Stimulated activated naive CD8-positive, alpha-beta T cell treated with anti-CD3 and anti-CD28 coated beads, Interleukin-15, Interleukin-2, amounts not matched to agents 100 ng/mL and 50 ng/mL, for 24 hours (primary cell): ENCODE results near the gene CMIP.
A peak's percentile ranks its signal among the peaks of the same experiment; 100 is the strongest.

Source experiments
- H3K27ac Mint-ChIP-seq: one replicate; pipeline ENCODE4 v1.8.0; 2021; ENCODE audit warnings: mild to moderate bottlenecking, mixed read lengths
- H3K27me3 Mint-ChIP-seq: one replicate; pipeline ENCODE4 v1.8.0; 2021; ENCODE audit warnings: mixed read lengths
- H3K36me3 Mint-ChIP-seq: one replicate; pipeline ENCODE4 v1.8.0; 2021; ENCODE audit warnings: low read depth, mixed read lengths
- H3K4me1 Mint-ChIP-seq: one replicate; pipeline ENCODE4 v1.8.0; 2021; ENCODE audit warnings: low read depth, mixed read lengths
- H3K4me3 Mint-ChIP-seq: one replicate; pipeline ENCODE4 v1.8.0; 2021; ENCODE audit warnings: mild to moderate bottlenecking, mixed read lengths
- H3K9me3 Mint-ChIP-seq: one replicate; pipeline ENCODE4 v1.8.0; 2021; ENCODE audit warnings: mixed read lengths

Gene CMIP

GRCh38 chr16:81589975-81590650 is 145.5 kb downstream of the CMIP start:
- Mint-ChIP-seq H3K27ac (no peak overlapping the region), H3K4me1 (peaks cover 3% of the 10 kb centered on the region), H3K27me3 (no peaks in the 10 kb centered on the region), H3K36me3 (no peaks in the 10 kb centered on the region), H3K9me3 (no peaks in the 10 kb centered on the region), H3K4me3 (no peak overlapping the region)

- H3K36me3 Mint-ChIP-seq, result no peaks in the 10 kb centered on the region
- H3K4me1 Mint-ChIP-seq, result peaks cover 11% of the 10 kb centered on the region
- no peak overlapping the region for H3K4me3 Mint-ChIP-seq
- no peak overlapping the region for H3K27ac Mint-ChIP-seq
- H3K9me3 Mint-ChIP-seq, result no peaks in the 10 kb centered on the region
- no peaks in the 10 kb centered on the region for H3K27me3 Mint-ChIP-seq
Measured at GRCh38 chr16:81590714-81591544, 146.3 kb downstream of the CMIP start.

- H3K4me1 Mint-ChIP-seq, result peaks cover 15% of the 10 kb centered on the region
- no peak overlapping the region for H3K27ac Mint-ChIP-seq
- no peaks in the 10 kb centered on the region for H3K9me3 Mint-ChIP-seq
- H3K4me3 Mint-ChIP-seq, result no peak overlapping the region
- H3K27me3 Mint-ChIP-seq, result no peaks in the 10 kb centered on the region
- H3K36me3 Mint-ChIP-seq, result no peaks in the 10 kb centered on the region
Measured at GRCh38 chr16:81591545-81591870, 146.9 kb downstream of the CMIP start.

- H3K4me1 Mint-ChIP-seq, result peaks cover 21% of the 10 kb centered on the region
- H3K27me3 Mint-ChIP-seq, result no peaks in the 10 kb centered on the region
- no peaks in the 10 kb centered on the region for H3K36me3 Mint-ChIP-seq
- no peaks in the 10 kb centered on the region for H3K9me3 Mint-ChIP-seq
- no peak overlapping the region for H3K27ac Mint-ChIP-seq
- H3K4me3 Mint-ChIP-seq, result no peak overlapping the region
Measured at GRCh38 chr16:81592353-81592866, 147.8 kb downstream of the CMIP start.

GRCh38 chr16:81593481-81593880 is 148.9 kb downstream of the CMIP start:
- Mint-ChIP-seq H3K36me3 (no peaks in the 10 kb centered on the region), H3K27ac (no peak overlapping the region), H3K4me3 (no peak overlapping the region), H3K9me3 (no peaks in the 10 kb centered on the region), H3K27me3 (no peaks in the 10 kb centered on the region), H3K4me1 (peaks cover 21% of the 10 kb centered on the region)

DNA sequence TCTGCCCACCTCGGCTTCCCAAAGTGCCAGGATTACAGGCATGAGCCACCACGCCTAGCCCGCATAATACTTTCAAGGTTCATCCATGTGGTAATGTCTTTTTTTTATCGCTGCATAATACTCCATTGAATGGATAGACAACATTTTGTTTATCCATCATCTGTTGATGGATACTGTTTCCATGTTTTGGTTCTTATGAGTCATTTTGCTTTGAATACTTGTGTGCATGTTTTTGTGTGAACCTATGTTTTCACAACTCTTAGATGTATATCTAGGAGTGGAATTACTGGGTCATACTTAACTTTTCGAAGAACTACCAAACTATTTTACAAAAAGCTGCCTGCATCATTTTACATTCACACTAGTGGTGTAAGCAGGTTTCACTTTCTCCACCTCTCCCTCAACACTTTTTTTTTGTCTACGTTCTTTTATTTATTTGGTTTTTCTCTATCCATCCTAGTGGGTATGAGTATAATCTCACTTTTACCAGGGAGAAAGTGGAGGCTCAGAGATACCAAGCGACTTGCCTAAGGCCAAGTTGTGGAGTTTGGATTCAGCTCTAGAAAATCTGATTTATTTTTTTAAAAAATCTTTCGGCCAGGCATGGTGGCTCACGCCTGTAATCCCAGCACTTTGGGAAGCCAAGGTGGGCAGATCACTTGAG is 151.2 kb downstream of the CMIP start:
- Mint-ChIP-seq H3K4me1 (peaks cover 31% of the 10 kb centered on the region), H3K4me3 (no peak overlapping the region), H3K36me3 (no peaks in the 10 kb centered on the region), H3K27ac (no peak overlapping the region), H3K9me3 (no peaks in the 10 kb centered on the region), H3K27me3 (no peaks in the 10 kb centered on the region)

- Mint-ChIP-seq H3K27me3 (no peaks in the 10 kb centered on the region), H3K36me3 (no peaks in the 10 kb centered on the region), H3K27ac (peak overlapping the region; percentile 31), H3K9me3 (no peaks in the 10 kb centered on the region), H3K4me1 (peaks cover 31% of the 10 kb centered on the region), H3K4me3 (no peak overlapping the region)
Measured at GRCh38 chr16:81597079-81597658, 152.6 kb downstream of the CMIP start.

DNA sequence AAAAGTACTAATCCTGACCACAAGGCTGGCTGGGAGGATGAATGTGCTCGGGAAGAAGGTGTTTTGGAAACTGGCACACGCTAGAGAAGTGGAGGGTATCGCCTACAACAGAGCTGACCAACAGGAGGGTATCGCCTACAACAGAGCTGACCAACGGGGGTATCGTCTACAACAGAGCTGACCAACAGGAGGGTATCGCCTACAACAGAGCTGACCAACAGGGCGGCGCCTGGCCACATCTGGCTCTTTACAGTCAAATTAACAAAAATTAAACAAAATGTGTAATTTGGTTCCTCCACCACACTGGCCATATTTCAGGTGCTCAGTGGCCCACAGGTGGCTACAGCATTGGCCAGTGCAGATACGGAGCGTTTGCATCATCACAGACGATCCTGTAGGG is 153.5 kb downstream of the CMIP start:
- Mint-ChIP-seq H3K27me3 (no peaks in the 10 kb centered on the region), H3K4me3 (no peak overlapping the region), H3K36me3 (no peaks in the 10 kb centered on the region), H3K27ac (no peak overlapping the region), H3K9me3 (no peaks in the 10 kb centered on the region), H3K4me1 (peaks cover 31% of the 10 kb centered on the region)

DNA sequence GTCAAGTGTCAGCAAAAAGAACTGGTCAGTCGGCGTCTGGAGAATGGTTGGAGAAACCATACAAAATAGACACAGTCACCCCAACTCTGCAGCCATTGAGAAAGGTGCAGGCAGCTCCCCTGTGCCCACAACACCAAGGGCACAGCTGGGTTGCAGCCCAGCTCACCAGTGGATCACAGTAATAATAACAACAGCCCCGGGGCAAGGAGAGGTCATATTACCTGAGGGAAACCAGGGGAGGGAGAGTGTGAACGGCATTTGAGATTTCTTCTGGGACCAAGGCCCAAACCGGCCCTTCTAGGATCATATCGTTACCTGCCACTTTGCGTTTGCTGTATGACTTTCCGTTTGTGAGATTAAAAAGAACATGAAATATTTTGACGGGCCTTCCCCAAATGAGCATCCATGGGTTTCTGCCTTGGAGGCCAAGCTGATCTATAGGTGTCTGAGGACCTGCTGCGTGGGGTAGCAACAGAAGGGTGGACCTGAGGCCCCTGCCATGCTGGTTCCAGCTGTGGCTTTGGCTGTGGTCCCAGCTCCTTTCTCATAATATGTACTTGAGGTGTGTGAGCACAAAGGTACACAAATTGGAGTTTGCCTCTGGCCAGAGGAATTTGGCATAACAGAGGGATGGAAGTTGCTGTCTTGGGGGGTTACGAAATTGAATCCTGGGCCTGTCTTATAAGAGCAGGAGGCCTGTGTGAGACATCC is 154.6 kb downstream of the CMIP start:
- H3K27ac Mint-ChIP-seq, result no peak overlapping the region
- no peaks in the 10 kb centered on the region for H3K36me3 Mint-ChIP-seq

GRCh38 chr16:81600275-81600674 is 155.7 kb downstream of the CMIP start:
- Mint-ChIP-seq H3K27ac (no peak overlapping the region), H3K4me1 (peaks cover 26% of the 10 kb centered on the region), H3K27me3 (no peaks in the 10 kb centered on the region), H3K36me3 (no peaks in the 10 kb centered on the region), H3K9me3 (no peaks in the 10 kb centered on the region), H3K4me3 (no peak overlapping the region)

More for the DNA sequence above, 154.6 kb downstream of the CMIP start:
- Mint-ChIP-seq H3K4me1 (peaks cover 31% of the 10 kb centered on the region), H3K9me3 (no peaks in the 10 kb centered on the region), H3K27me3 (no peaks in the 10 kb centered on the region), H3K4me3 (no peak overlapping the region)

DNA sequence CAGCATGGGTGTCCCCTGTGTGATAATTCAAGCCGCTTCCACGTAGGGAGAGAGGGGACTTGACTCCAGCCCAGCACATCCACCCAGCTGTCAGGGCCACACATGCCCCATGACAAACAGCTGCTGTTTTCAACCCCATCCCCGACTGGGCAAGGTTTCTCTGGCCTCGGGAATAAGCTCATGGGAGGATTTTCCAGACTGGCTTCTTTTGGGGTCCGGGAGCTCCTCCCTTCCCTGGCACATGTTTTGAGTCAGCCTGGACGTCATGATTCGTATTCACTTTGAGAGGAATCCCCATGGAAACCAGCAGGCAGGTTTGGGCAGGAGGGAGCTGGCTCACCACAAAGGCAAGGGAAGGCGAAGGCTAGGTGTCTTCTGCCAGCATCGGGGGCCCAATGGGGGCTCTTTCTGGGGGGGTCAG is 156.4 kb downstream of the CMIP start:
- Mint-ChIP-seq H3K36me3 (no peaks in the 10 kb centered on the region), H3K27me3 (no peaks in the 10 kb centered on the region), H3K9me3 (no peaks in the 10 kb centered on the region), H3K4me1 (peaks cover 19% of the 10 kb centered on the region), H3K4me3 (no peak overlapping the region), H3K27ac (no peak overlapping the region)

GRCh38 chr16:81601601-81602255 is 157.1 kb downstream of the CMIP start:
- Mint-ChIP-seq H3K9me3 (no peaks in the 10 kb centered on the region), H3K4me3 (no peak overlapping the region), H3K27me3 (no peaks in the 10 kb centered on the region), H3K4me1 (peaks cover 14% of the 10 kb centered on the region), H3K27ac (no peak overlapping the region), H3K36me3 (no peaks in the 10 kb centered on the region)

GRCh38 chr16:81602256-81602776 is 157.7 kb downstream of the CMIP start:
- H3K4me1 Mint-ChIP-seq, result peaks cover 10% of the 10 kb centered on the region

DNA sequence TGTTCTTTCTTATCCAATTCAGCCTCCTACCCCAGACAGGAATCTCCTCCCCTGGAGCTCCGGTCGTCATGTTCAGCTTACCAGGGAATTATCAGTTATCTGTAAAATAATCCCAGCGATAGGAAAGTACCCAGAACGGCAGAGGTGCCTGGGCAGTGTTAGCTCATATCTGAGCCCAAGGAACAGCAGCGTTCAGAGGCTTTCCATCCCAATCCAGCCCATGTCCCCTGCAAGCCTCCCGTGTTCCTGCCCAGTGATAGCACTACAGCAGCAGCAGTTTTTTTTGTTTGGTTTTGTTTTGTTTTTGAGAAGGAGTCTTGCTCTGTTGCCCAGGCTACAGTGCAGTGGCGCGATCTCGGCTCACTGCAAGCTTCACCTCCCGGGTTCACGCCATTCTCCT is 158.2 kb downstream of the CMIP start:
- Mint-ChIP-seq H3K4me3 (no peak overlapping the region), H3K27ac (no peak overlapping the region), H3K36me3 (no peaks in the 10 kb centered on the region), H3K27me3 (no peaks in the 10 kb centered on the region), H3K4me1 (peaks cover 10% of the 10 kb centered on the region), H3K9me3 (no peaks in the 10 kb centered on the region)

More at GRCh38 chr16:81602256-81602776, 157.7 kb downstream of the CMIP start:
- Mint-ChIP-seq H3K9me3 (no peaks in the 10 kb centered on the region), H3K4me3 (no peak overlapping the region), H3K27me3 (no peaks in the 10 kb centered on the region), H3K36me3 (no peaks in the 10 kb centered on the region), H3K27ac (no peak overlapping the region)
